ENCODE measurements around the gene POFUT2.
A peak's percentile ranks its signal among the peaks of the same experiment; 100 is the strongest.

The POFUT2 gene

GRCh38 chr21:45294509-45295291, 7.0 kb upstream of the POFUT2 start:
- Histone ChIP-seq H3K4me3 (ENCODE audit: low read length) (no peak overlapping the region), H2AFZ (ENCODE audit: low read depth, low read length) (no peak overlapping the region), H3K9me3 (ENCODE audit: low read length) (peaks cover 8% of the 10 kb centered on the region), H3K36me3 (ENCODE audit: insufficient read depth, low read length) (no peaks in the 10 kb centered on the region), H3K27me3 (ENCODE audit: insufficient read depth, low read length) (no peaks in the 10 kb centered on the region), H3K4me1 (ENCODE audit: insufficient read depth, low read length) (peaks cover 14% of the 10 kb centered on the region)

GRCh38 chr21:45293726-45294401, 6.2 kb upstream of the POFUT2 start:
- no peak overlapping the region for H2AFZ ChIP-seq (ENCODE audit: low read depth, low read length)
- H3K27me3 ChIP-seq (ENCODE audit: insufficient read depth, low read length) = no peaks in the 10 kb centered on the region
- H3K4me3 ChIP-seq (ENCODE audit: low read length) = no peak overlapping the region
- H3K36me3 ChIP-seq (ENCODE audit: insufficient read depth, low read length) = no peaks in the 10 kb centered on the region
- H3K9me3 ChIP-seq (ENCODE audit: low read length) = peaks cover 8% of the 10 kb centered on the region
- H3K4me1 ChIP-seq (ENCODE audit: insufficient read depth, low read length) = peaks cover 14% of the 10 kb centered on the region

GRCh38 chr21:45293220-45293725, 5.6 kb upstream of the POFUT2 start:
- Histone ChIP-seq H3K36me3 (ENCODE audit: insufficient read depth, low read length) (no peaks in the 10 kb centered on the region), H3K27me3 (ENCODE audit: insufficient read depth, low read length) (no peaks in the 10 kb centered on the region), H3K4me3 (ENCODE audit: low read length) (no peak overlapping the region), H3K4me1 (ENCODE audit: insufficient read depth, low read length) (peaks cover 14% of the 10 kb centered on the region), H3K9me3 (ENCODE audit: low read length) (peaks cover 8% of the 10 kb centered on the region), H2AFZ (ENCODE audit: low read depth, low read length) (no peak overlapping the region)

- Histone ChIP-seq H2AFZ (ENCODE audit: low read depth, low read length) (no peak overlapping the region), H3K36me3 (ENCODE audit: insufficient read depth, low read length) (no peaks in the 10 kb centered on the region), H3K4me3 (ENCODE audit: low read length) (no peak overlapping the region), H3K9me3 (ENCODE audit: low read length) (peaks cover 8% of the 10 kb centered on the region), H3K27me3 (ENCODE audit: insufficient read depth, low read length) (no peaks in the 10 kb centered on the region), H3K4me1 (ENCODE audit: insufficient read depth, low read length) (peaks cover 14% of the 10 kb centered on the region)
These were observed 4.9 kb upstream of the POFUT2 start for GRCh38 chr21:45292399-45293219.

GRCh38 chr21:45291613-45292398, 4.1 kb upstream of the POFUT2 start:
- no peaks in the 10 kb centered on the region for H3K36me3 ChIP-seq (ENCODE audit: insufficient read depth, low read length)
- peaks cover 14% of the 10 kb centered on the region for H3K4me1 ChIP-seq (ENCODE audit: insufficient read depth, low read length)
- no peaks in the 10 kb centered on the region for H3K27me3 ChIP-seq (ENCODE audit: insufficient read depth, low read length)
- peaks cover 6% of the 10 kb centered on the region for H3K9me3 ChIP-seq (ENCODE audit: low read length)
- no peak overlapping the region for H3K4me3 ChIP-seq (ENCODE audit: low read length)
- no peak overlapping the region for H2AFZ ChIP-seq (ENCODE audit: low read depth, low read length)

GRCh38 chr21:45290948-45291612, 3.4 kb upstream of the POFUT2 start:
- H3K9me3 ChIP-seq (ENCODE audit: low read length) = peaks cover 3% of the 10 kb centered on the region
- H3K4me3 ChIP-seq (ENCODE audit: low read length) = no peak overlapping the region
- peaks cover 19% of the 10 kb centered on the region for H3K4me1 ChIP-seq (ENCODE audit: insufficient read depth, low read length)
- H2AFZ ChIP-seq (ENCODE audit: low read depth, low read length) = no peak overlapping the region
- H3K27me3 ChIP-seq (ENCODE audit: insufficient read depth, low read length) = no peaks in the 10 kb centered on the region
- no peaks in the 10 kb centered on the region for H3K36me3 ChIP-seq (ENCODE audit: insufficient read depth, low read length)

- Histone ChIP-seq H3K9me3 (ENCODE audit: low read length) (no peaks in the 10 kb centered on the region), H3K27me3 (ENCODE audit: insufficient read depth, low read length) (no peaks in the 10 kb centered on the region), H2AFZ (ENCODE audit: low read depth, low read length) (no peak overlapping the region), H3K4me1 (ENCODE audit: insufficient read depth, low read length) (peaks cover 19% of the 10 kb centered on the region), H3K4me3 (ENCODE audit: low read length) (no peak overlapping the region), H3K36me3 (ENCODE audit: insufficient read depth, low read length) (peaks cover 10% of the 10 kb centered on the region)
These were observed 2.2 kb upstream of the POFUT2 start for GRCh38 chr21:45289655-45290515.

GRCh38 chr21:45289134-45289533, 1.4 kb upstream of the POFUT2 start:
- Histone ChIP-seq H3K27me3 (ENCODE audit: insufficient read depth, low read length) (no peaks in the 10 kb centered on the region), H2AFZ (ENCODE audit: low read depth, low read length) (no peak overlapping the region), H3K9me3 (ENCODE audit: low read length) (no peaks in the 10 kb centered on the region), H3K4me3 (ENCODE audit: low read length) (no peak overlapping the region), H3K36me3 (ENCODE audit: insufficient read depth, low read length) (peaks cover 18% of the 10 kb centered on the region), H3K4me1 (ENCODE audit: insufficient read depth, low read length) (peaks cover 12% of the 10 kb centered on the region)

- H3K4me3 ChIP-seq (ENCODE audit: low read length) = peak overlapping the region; percentile 91
- no peaks in the 10 kb centered on the region for H3K27me3 ChIP-seq (ENCODE audit: insufficient read depth, low read length)
- peaks cover 11% of the 10 kb centered on the region for H3K4me1 ChIP-seq (ENCODE audit: insufficient read depth, low read length)
- no peak overlapping the region for H2AFZ ChIP-seq (ENCODE audit: low read depth, low read length)
- H3K36me3 ChIP-seq (ENCODE audit: insufficient read depth, low read length) = peaks cover 25% of the 10 kb centered on the region
- H3K9me3 ChIP-seq (ENCODE audit: low read length) = no peaks in the 10 kb centered on the region
These were observed 746 bp upstream of the POFUT2 start for GRCh38 chr21:45288441-45288841.

GRCh38 chr21:45286671-45287437, 841 bp downstream of the POFUT2 start:
- peaks cover 7% of the 10 kb centered on the region for H3K4me1 ChIP-seq (ENCODE audit: insufficient read depth, low read length)
- peaks cover 35% of the 10 kb centered on the region for H3K36me3 ChIP-seq (ENCODE audit: insufficient read depth, low read length)
- peak overlapping the region; percentile 91 for H3K4me3 ChIP-seq (ENCODE audit: low read length)
- H3K9me3 ChIP-seq (ENCODE audit: low read length) = no peaks in the 10 kb centered on the region
- no peak overlapping the region for H2AFZ ChIP-seq (ENCODE audit: low read depth, low read length)
- H3K27me3 ChIP-seq (ENCODE audit: insufficient read depth, low read length) = no peaks in the 10 kb centered on the region

Data from neuron (in vitro differentiated cells).